NCI-H2029 (cell line): Measurements from ENCODE around the gene CYP27B1.

Source experiments
- DNase-seq: peaks from one replicate; lab custom pipeline; 2025; lab: John Stamatoyannopoulos, UW

The CYP27B1 gene

DNA sequence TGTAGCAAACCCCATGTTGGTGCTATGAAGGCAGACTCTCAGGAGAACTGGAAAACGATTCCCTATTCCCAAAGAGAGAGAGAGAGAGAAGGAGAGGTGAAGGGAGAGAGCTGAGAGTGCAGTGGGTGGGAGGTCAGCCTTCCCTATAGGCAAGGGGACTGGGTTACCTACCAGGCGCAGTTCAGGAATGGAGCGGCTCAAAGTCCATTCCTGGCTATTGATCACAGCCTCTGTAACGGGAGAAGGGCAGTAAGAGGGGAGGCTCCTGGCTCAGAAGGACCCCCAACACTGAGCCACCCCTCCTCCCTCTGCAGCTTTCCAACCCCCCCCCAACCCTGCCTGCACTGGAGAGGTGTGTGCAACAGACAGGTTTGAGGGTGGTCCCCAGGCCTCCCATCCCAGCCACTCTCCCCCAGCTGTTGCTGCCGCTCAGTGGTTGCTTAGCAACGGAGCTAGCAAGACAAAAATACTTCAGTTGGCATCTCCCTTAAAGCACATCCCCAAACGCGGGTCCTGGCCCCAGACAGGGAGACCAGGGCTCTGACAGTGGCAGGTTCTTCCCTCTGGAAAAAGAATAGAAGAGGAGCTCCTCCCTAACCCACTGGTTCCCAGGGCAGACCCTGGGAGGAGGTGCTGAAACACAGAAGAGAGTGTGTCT lies 31.6 kb downstream of the CYP27B1 start:
- no peak for DNase-seq

- DNase-seq, result no peak
Measured at GRCh38 chr12:57734591-57734990, 32.3 kb downstream of the CYP27B1 start.

DNA sequence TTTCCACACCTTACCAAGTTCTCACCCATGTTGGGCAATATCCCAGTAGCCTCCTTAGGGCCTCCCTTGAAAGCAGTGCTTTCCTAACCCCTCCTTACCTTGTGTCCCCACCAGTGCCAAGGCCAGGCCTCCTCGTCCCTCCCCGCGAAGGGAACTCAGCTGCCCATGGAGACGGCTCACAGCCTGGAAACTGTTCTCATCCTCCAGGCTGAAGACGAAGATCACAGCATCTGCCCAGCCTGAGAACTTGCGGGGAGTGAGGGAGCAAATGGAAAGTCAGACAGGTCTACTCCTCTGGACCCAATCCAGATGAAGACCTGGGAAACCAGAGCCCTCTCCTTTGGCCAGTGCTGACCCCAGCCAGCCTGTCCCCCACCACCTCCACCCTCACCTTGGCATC lies 33.0 kb downstream of the CYP27B1 start:
- DNase-seq, result no peak

GRCh38 chr12:57732726-57733593 lies 33.9 kb downstream of the CYP27B1 start:
- DNase-seq, result no peak

GRCh38 chr12:57732270-57732669 lies 34.6 kb downstream of the CYP27B1 start:
- no peak for DNase-seq

DNA sequence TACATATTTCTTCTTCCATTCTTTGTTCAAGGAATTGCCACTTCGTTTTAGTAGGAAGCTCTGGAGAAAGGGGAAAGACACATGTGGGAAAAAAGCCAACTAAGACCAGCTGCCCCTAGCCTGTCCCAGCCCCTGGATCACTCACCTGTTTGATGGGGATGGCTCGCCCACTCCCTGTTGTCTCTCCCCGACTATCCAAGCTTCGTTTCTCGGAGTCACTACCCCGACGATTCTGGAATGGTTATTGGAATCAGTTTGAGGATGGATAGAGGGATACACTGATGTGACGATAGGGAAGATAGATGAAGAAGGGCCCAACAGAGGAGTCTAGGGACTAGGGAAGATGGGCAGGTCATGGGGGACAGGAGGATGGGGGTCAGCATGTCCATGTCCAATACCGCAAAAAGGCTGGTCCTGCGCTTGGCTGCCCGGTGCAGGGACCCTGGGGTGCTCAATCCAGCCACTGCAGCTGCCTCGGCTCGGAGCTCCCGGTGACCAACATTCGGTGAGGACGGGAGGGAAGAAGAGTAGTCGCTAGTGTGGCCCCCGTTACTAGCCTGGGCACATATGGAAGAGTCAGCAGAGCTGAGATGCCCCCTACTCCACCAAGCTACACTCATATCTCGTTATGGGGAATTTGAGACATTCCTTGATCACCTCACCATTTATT lies 35.3 kb downstream of the CYP27B1 start:
- no peak for DNase-seq

GRCh38 chr12:57730336-57731067 lies 36.4 kb downstream of the CYP27B1 start:
- DNase-seq, result no peak

DNA sequence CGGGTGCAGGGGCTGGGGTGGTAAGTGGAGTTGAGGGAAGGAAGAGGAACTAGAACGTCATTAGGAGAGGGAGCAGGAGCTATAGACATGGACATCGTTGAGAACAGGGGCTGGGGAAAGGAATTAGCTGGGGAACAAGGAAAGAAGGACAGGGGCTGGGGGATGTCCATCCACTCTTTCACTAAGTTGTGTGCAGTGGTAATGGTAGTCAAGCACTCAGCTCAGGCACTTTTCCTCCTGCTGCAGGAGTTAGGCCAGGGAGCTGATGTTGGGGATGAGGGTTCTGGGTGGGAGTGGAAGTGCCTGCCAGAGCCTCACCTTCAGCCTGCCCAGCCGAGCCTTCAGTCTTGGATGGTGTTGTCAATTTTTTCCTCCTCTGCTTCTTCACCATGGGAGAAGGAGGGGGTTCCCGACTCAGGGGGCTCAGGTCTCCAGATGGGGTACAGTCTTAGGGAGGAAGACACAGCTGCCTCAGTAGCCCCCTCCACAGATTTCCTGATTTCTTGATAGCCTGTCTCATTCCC lies 37.5 kb downstream of the CYP27B1 start:
- no peak for DNase-seq

DNA sequence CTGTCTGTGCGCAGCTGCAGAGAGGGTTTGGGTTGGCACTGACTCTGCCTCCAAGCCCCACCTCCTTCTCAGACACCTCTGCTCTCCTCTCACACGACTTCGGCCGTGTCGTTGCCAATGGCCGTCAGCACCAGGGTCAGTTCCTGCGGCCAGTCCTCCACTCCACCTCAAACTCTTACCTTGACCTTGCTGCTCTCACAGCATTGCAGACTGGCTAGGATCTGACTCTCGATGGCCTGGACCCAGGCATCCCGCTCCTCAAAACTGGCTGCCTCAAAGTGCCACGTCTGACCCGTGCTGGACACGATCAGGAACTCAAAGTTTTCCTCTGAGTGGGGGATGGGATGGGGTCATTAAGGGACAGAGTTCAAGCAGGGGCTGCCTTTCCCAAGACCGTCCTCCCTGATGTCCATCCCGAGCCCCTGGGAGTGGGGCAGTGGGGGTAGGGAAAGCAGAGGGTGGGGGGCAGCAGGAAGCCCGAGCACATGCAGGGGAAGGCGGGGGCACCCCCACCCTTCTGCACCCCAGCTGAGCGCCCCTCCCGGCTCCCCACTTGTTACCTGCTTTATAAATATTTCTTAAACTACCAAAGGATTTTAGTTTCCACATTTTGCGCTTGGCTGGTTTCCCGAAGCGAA lies 39.0 kb downstream of the CYP27B1 start:
- DNase-seq, result peak; percentile 36

GRCh38 chr12:57726884-57727757 lies 39.8 kb downstream of the CYP27B1 start:
- DNase-seq, result peak; percentile 49

DNA sequence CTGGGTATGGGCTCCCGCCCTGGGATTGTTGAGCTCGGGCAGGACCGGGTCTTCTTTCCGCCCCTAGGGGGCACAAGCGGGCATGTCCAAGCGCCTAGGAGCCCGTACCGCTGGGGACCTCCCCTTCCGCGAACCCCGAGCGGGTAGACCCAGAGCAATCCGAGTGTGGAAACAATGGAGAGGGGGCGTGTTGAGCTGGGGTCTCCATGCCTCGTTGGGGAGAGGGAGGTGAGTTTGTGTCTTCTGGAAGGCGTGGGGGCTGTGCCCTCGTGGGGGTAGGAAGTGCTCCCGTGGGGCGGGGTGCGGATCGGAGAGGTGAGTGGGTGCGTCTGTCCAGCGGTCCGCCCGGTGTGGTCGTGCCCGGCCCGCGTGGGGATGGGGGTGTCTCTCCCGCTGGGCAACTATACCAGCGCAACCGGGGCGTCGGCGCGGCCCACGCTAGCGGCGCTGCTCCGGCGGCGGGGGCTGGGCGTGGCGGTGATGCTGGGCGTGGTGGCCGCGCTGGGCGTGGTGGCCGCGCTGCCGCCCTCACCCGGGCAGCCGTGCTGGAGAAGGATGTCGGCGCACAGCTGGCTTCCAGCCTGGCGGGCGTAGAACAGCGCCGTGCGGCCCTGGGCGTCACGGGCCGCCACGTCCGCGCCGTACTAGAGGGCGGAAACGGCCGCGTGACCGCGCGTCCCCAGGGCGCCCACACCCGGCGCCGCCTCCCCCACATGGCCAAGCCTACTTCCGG lies 40.6 kb downstream of the CYP27B1 start:
- DNase-seq, result peak; percentile 81

- no peak for DNase-seq
Measured at GRCh38 chr12:57725851-57726150, 41.1 kb downstream of the CYP27B1 start.

GRCh38 chr12:57724936-57725740 lies 41.7 kb downstream of the CYP27B1 start:
- no peak for DNase-seq

GRCh38 chr12:57724003-57724935 lies 42.6 kb downstream of the CYP27B1 start:
- no peak for DNase-seq

DNA sequence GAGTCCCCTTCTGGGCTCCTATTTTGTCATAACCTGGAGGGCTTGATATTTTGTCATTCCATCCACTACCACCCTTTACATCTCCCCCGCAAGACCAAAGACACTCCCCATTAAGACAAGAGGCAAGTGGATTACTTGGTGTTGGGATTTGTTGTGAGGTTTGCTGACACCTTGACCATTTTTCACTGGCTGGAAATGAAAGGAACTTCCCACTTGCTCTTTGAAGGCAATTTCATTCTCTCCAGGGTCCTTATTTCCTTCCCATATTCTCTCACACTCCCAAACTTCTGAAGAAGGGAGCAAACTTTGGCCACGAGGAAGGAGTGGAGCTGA lies 43.3 kb downstream of the CYP27B1 start:
- no peak for DNase-seq

DNA sequence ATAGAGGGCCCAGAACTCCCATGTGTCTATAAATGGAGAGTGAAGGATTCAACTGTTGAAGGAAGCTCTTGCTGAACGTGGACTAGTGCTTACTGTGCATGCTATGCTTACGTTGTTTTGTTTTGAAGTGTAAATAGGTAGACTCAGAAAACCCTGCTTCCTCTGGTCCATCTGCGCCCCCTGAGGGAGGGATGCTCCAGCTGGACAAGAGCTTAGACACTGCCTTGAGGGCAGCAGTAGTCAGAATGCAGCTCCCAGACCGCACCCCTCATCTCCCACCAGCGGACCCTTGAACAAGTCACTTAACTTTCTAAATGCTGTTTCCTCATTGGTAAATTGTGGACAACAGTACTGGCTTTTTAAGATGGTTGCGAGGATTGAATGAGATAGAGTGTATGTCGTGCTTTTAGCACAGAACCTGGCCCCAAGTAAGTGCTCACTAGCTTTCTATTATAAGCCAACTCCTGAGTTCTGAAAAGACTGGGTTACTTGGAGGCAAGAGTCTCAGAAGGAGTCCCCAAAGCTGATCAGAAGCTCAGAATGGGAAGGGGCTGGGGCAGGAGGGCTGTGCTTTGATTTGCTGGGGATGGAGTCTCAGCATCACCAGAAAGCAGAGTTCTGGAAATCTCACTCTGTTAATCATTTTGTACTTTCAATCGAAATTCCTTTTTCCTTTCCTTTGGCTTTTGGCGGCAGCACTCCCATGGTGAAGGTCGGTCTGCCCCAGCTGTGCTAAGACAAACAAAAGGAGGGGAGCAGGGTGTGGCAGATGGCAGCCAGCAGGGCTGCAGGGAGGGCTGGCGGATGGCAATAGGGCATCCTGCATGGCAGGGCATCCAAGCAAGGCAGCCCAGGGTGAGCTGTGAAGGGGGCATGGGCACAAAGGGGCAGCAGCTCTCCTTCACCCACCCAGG lies 43.9 kb downstream of the CYP27B1 start:
- no peak for DNase-seq
